GM12864 (cell line): ENCODE measurements around the gene ILK.

ENCODE experiments used
- DNase-seq: peaks from one replicate; pipeline ENCODE4 v3.0.0-alpha.2; 2011; ENCODE audit warnings: low read depth
- H3K4me3 ChIP-seq: 2 replicates; pipeline ENCODE4 v1.5.1; 2011; ENCODE audit warnings: mild to moderate bottlenecking, low read depth, low read length, control low read depth
- CTCF ChIP-seq: IDR thresholded peaks from 2 replicates; pipeline ENCODE4 v1.5.1; 2011; ENCODE audit warnings: low read depth, mild to moderate bottlenecking, moderate library complexity, low read length, control low read depth, inconsistent platforms; ENCODE audit errors: missing control alignments

The ILK gene

DNA sequence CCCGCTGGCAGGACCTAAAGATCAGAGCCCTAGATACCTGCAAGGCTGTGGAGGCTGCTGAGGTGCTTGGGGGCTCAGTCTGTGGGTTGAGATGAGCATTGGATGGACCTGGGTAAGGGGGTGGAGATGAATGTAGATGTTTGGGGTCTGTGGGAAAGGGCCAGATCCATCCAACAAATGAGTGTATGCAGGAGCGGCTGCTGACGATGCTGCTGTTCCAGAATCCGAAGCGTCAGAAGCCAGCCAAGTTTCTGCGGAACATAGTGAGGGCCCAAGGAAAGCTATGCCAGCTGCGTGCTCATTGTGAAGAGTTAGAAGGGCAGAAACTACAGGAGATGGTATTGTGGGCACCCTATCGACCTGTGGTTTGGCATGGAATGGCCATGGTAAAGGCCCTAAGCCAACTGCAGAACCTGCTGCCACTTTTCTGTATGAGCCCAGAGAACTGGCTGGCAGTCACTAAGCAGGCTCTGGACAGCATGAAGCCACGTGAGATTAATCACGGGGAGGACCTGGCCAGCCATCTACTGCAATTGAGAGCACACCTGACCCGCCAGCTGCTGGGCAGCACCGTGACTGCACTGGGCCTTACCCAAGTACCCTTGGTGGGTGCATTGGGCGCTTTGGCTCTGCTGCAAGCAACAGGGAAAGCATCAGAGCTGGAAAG lies 36.7 kb upstream of the ILK start:
- H3K4me3 ChIP-seq = no peak overlapping the region
- no peak for TF ChIP-seq CTCF
- DNase-seq = no peak

- no peak for DNase-seq
- no peak overlapping the region for H3K4me3 ChIP-seq
- TF ChIP-seq CTCF = no peak
Observed at GRCh38 chr11:6567371-6567745, 36.2 kb upstream of the ILK start.

DNA sequence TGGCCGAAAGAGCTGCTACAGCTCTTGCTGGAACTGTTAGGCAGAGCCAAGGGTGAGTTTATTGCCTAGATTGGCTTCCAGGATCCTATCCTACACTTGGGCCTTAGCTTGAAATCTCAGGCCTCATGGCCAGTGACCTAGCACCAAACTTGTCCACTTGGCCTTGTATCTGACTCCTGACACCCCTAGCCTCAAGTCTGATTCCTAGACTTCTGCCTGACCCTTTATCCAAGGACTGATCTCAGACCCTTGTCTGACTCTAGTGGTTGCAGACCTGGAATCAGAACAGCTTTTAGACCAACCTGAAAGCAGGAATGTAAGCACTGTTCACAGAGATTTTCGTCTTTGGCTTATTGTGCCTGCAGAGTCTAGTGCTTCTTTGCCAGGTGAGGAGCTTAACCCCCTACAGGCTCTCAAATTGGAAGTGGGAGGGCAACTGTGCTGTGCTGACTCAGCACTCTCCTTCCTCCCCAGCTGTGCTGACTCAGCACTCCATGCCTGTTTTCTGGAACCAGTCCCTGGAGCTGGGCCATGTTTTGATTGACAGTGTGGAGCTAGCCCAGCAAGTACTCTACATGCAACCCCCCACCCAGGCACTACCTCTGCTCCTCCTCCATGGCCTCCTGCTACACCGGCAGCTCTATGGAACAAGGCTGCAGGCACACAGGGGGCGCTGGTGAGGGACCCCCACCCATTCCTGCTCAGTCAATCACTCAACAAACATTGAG lies 35.2 kb upstream of the ILK start:
- no peak for TF ChIP-seq CTCF
- H3K4me3 ChIP-seq = no peak overlapping the region
- DNase-seq = no peak

DNA sequence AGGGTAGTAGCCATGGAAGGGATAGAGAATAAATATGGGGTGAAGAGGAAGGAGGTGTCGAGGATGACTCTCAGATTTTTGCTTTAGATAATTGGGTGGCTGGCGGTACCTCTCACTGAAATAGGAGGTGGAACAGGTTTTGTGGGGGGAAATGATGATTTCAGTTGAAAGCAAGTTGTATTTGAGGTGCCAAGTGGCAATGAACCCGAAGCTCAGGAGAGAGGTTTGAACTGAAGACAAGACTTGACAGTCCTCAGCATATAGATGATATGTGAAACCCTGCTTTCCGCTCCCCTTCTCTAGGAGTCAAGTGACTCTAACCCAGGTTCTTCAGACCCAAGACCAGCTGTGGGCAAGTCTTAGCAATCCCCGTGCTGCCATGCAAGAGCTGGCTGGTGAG lies 33.9 kb upstream of the ILK start:
- no peak overlapping the region for H3K4me3 ChIP-seq
- no peak for TF ChIP-seq CTCF
- DNase-seq = no peak

- no peak for TF ChIP-seq CTCF
- no peak for DNase-seq
- no peak overlapping the region for H3K4me3 ChIP-seq
Observed at GRCh38 chr11:6570691-6571427, 32.7 kb upstream of the ILK start.

GRCh38 chr11:6571434-6572008 lies 32.1 kb upstream of the ILK start:
- no peak overlapping the region for H3K4me3 ChIP-seq
- TF ChIP-seq CTCF = no peak
- DNase-seq = no peak
